ENCODE results near the gene DNPH1. TPM values are rescaled to one million over a fixed set of nuclear protein-coding genes. Genes with fewer than 3 reads are reported as not detected.

The DNPH1 gene
- total and polyA plus RNA-seq, 2 experiments from 2014 or later, result 29.2 to 50.0 TPM

DNA sequence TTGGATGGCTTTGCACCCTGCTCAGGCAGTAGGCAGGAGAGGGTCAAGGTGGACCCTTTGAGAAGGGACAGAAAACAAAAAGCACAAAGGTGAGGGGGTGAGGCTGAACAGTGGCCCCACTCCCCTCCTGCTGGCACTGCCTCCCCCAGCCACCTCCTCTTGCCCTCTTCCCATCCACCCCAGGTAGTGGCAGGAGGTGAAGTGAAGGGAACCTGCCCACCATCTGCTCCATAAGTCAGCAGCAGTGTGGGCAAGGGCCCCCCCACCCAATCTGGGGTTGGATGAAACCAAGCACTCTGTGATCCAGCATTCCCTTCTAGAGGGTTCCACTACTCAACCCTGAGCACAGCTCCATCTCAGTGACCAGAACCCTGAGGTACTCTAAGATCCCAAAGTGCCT, 42.7 kb upstream of the DNPH1 start:
- ATAC-seq (no peak), DNase-seq (ENCODE audit: low spot score) (no peak)
- Histone ChIP-seq H3K4me1 (ENCODE audit: insufficient read depth) (peaks cover 23% of the 10 kb centered on the region), H3K4me2 (no peak overlapping the region), H3K4me3 (no peak overlapping the region), H3K9me2 (ENCODE audit: insufficient read depth) (no peaks in the 10 kb centered on the region), H3K27me3 (ENCODE audit: insufficient read depth) (peaks cover 88% of the 10 kb centered on the region), H4K20me1 (replicated peaks; ENCODE audit: insufficient read depth) (no peaks in the 10 kb centered on the region), H3K79me2 (replicated peaks; ENCODE audit: insufficient read depth) (no peaks in the 10 kb centered on the region), H3F3A (replicated peaks; ENCODE audit: low read depth) (no peaks in the 10 kb centered on the region), H2AFZ (no peak overlapping the region), H3K36me3 (ENCODE audit: insufficient read depth) (no peaks in the 10 kb centered on the region), H3K27ac (ENCODE audit: low read depth) (no peak overlapping the region)
- no peak for TF ChIP-seq NANOG (IDR thresholded peaks at IDR 0.05; ENCODE audit: borderline replicate concordance)
- TF ChIP-seq, protein P1, sequence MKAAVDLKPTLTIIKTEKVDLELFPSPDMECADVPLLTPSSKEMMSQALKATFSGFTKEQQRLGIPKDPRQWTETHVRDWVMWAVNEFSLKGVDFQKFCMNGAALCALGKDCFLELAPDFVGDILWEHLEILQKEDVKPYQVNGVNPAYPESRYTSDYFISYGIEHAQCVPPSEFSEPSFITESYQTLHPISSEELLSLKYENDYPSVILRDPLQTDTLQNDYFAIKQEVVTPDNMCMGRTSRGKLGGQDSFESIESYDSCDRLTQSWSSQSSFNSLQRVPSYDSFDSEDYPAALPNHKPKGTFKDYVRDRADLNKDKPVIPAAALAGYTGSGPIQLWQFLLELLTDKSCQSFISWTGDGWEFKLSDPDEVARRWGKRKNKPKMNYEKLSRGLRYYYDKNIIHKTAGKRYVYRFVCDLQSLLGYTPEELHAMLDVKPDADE (IDR thresholded peaks at IDR 0.05), result no peak
- TF ChIP-seq JUNB (IDR thresholded peaks at IDR 0.05; ENCODE audit: unreplicated experiment), result no peak
- no peak for TF ChIP-seq CREB1 (CRISPR knock-in tag; IDR thresholded peaks at IDR 0.05; ENCODE audit: low read depth)
- no peak for TF ChIP-seq STAT1 (IDR thresholded peaks at IDR 0.05; ENCODE audit: unreplicated experiment)
- TF ChIP-seq POLR2AphosphoS5 (IDR thresholded peaks at IDR 0.05; ENCODE audit: low read depth), result no peak
- no peak for TF ChIP-seq ZNF331 (CRISPR knock-in tag; IDR thresholded peaks at IDR 0.05; ENCODE audit: low read depth)
- TF ChIP-seq EZH2phosphoT487 (IDR thresholded peaks at IDR 0.05; ENCODE audit: unreplicated experiment), result no peak
- TF ChIP-seq, protein P2, sequence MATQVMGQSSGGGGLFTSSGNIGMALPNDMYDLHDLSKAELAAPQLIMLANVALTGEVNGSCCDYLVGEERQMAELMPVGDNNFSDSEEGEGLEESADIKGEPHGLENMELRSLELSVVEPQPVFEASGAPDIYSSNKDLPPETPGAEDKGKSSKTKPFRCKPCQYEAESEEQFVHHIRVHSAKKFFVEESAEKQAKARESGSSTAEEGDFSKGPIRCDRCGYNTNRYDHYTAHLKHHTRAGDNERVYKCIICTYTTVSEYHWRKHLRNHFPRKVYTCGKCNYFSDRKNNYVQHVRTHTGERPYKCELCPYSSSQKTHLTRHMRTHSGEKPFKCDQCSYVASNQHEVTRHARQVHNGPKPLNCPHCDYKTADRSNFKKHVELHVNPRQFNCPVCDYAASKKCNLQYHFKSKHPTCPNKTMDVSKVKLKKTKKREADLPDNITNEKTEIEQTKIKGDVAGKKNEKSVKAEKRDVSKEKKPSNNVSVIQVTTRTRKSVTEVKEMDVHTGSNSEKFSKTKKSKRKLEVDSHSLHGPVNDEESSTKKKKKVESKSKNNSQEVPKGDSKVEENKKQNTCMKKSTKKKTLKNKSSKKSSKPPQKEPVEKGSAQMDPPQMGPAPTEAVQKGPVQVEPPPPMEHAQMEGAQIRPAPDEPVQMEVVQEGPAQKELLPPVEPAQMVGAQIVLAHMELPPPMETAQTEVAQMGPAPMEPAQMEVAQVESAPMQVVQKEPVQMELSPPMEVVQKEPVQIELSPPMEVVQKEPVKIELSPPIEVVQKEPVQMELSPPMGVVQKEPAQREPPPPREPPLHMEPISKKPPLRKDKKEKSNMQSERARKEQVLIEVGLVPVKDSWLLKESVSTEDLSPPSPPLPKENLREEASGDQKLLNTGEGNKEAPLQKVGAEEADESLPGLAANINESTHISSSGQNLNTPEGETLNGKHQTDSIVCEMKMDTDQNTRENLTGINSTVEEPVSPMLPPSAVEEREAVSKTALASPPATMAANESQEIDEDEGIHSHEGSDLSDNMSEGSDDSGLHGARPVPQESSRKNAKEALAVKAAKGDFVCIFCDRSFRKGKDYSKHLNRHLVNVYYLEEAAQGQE (IDR thresholded peaks at IDR 0.05; ENCODE audit: unreplicated experiment), result no peak
- TF ChIP-seq, protein P3, sequence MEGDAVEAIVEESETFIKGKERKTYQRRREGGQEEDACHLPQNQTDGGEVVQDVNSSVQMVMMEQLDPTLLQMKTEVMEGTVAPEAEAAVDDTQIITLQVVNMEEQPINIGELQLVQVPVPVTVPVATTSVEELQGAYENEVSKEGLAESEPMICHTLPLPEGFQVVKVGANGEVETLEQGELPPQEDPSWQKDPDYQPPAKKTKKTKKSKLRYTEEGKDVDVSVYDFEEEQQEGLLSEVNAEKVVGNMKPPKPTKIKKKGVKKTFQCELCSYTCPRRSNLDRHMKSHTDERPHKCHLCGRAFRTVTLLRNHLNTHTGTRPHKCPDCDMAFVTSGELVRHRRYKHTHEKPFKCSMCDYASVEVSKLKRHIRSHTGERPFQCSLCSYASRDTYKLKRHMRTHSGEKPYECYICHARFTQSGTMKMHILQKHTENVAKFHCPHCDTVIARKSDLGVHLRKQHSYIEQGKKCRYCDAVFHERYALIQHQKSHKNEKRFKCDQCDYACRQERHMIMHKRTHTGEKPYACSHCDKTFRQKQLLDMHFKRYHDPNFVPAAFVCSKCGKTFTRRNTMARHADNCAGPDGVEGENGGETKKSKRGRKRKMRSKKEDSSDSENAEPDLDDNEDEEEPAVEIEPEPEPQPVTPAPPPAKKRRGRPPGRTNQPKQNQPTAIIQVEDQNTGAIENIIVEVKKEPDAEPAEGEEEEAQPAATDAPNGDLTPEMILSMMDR (conservative IDR thresholded peaks at IDR 0.05; ENCODE audit: low read depth in 2 of 2), result no peak
- TF ChIP-seq, protein P4, sequence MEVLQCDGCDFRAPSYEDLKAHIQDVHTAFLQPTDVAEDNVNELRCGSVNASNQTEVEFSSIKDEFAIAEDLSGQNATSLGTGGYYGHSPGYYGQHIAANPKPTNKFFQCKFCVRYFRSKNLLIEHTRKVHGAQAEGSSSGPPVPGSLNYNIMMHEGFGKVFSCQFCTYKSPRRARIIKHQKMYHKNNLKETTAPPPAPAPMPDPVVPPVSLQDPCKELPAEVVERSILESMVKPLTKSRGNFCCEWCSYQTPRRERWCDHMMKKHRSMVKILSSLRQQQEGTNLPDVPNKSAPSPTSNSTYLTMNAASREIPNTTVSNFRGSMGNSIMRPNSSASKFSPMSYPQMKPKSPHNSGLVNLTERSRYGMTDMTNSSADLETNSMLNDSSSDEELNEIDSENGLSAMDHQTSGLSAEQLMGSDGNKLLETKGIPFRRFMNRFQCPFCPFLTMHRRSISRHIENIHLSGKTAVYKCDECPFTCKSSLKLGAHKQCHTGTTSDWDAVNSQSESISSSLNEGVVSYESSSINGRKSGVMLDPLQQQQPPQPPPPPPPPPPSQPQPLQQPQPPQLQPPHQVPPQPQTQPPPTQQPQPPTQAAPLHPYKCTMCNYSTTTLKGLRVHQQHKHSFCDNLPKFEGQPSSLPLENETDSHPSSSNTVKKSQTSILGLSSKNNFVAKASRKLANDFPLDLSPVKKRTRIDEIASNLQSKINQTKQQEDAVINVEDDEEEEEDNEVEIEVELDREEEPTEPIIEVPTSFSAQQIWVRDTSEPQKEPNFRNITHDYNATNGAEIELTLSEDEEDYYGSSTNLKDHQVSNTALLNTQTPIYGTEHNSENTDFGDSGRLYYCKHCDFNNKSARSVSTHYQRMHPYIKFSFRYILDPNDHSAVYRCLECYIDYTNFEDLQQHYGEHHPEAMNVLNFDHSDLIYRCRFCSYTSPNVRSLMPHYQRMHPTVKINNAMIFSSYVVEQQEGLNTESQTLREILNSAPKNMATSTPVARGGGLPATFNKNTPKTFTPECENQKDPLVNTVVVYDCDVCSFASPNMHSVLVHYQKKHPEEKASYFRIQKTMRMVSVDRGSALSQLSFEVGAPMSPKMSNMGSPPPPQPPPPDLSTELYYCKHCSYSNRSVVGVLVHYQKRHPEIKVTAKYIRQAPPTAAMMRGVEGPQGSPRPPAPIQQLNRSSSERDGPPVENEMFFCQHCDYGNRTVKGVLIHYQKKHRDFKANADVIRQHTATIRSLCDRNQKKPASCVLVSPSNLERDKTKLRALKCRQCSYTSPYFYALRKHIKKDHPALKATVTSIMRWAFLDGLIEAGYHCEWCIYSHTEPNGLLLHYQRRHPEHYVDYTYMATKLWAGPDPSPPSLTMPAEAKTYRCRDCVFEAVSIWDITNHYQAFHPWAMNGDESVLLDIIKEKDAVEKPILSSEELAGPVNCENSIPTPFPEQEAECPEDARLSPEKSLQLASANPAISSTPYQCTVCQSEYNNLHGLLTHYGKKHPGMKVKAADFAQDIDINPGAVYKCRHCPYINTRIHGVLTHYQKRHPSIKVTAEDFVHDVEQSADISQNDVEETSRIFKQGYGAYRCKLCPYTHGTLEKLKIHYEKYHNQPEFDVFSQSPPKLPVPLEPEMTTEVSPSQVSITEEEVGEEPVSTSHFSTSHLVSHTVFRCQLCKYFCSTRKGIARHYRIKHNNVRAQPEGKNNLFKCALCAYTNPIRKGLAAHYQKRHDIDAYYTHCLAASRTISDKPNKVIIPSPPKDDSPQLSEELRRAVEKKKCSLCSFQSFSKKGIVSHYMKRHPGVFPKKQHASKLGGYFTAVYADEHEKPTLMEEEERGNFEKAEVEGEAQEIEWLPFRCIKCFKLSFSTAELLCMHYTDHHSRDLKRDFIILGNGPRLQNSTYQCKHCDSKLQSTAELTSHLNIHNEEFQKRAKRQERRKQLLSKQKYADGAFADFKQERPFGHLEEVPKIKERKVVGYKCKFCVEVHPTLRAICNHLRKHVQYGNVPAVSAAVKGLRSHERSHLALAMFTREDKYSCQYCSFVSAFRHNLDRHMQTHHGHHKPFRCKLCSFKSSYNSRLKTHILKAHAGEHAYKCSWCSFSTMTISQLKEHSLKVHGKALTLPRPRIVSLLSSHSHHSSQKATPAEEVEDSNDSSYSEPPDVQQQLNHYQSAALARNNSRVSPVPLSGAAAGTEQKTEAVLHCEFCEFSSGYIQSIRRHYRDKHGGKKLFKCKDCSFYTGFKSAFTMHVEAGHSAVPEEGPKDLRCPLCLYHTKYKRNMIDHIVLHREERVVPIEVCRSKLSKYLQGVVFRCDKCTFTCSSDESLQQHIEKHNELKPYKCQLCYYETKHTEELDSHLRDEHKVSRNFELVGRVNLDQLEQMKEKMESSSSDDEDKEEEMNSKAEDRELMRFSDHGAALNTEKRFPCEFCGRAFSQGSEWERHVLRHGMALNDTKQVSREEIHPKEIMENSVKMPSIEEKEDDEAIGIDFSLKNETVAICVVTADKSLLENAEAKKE (CRISPR knock-in tag; IDR thresholded peaks at IDR 0.05), result no peak
- no peak for TF ChIP-seq EZH2 (IDR thresholded peaks at IDR 0.05; ENCODE audit: low read depth, unreplicated experiment)
- TF ChIP-seq ZNF114 (CRISPR knock-in tag; IDR thresholded peaks at IDR 0.05), result no peak
- Mint-ChIP-seq H3K4me1 (peaks cover 45% of the 10 kb centered on the region), H3K27ac (no peak overlapping the region), H3K4me3 (no peak overlapping the region), H3K36me3 (ENCODE audit: low read depth) (no peaks in the 10 kb centered on the region), H3K27me3 (ENCODE audit: insufficient read depth, low read depth, poor library complexity) (peaks cover 64% of the 10 kb centered on the region), H3K9me3 (no peaks in the 10 kb centered on the region)
